Frontal cortex (tissue), 4 donors: ENCODE results near the gene INAVA. TPM values are rescaled to one million over a fixed set of nuclear protein-coding genes. Genes with fewer than 3 reads are reported as not detected.
A peak's percentile ranks its signal among the peaks of the same experiment; 100 is the strongest.
"Not testable (repeated sequence)": the region's sequence is repeated elsewhere in the genome, so short reads cannot be mapped to it uniquely, and the experiment has no call there.

Source experiments
- DNase-seq, 2 donors: peaks; one replicate each; pipeline ENCODE4 v3.0.0; 2012; ENCODE audit warnings: low spot score in 2 of 2
- FAIRE-seq: peaks from 2 replicates; lab custom pipeline; 2012; peaks lifted over from hg19 to GRCh38; lab: Jason Lieb, UNC
- total RNA-seq: library from RNA; depleted of rRNA; stranded (reverse); fragments of >200 nt; gene quantifications from one replicate; pipeline ENCODE4 v1.2.3, GENCODE V29; 2014
- donor health status: control.
- donor health status: control.
- donor health status: control.

Gene INAVA
- total RNA-seq, 1 donor from 2014 or later, result 0.82 TPM

- no peak for DNase-seq
- no peak for FAIRE-seq
Observed at GRCh38 chr1:200912737-200913407, 18.2 kb downstream of the INAVA start.

- FAIRE-seq (no peak), DNase-seq (no peak)
Observed at GRCh38 chr1:200916152-200916551, 21.5 kb downstream of the INAVA start.

- no peak for DNase-seq
- no peak for FAIRE-seq
Observed at GRCh38 chr1:200916681-200917080, 22.0 kb downstream of the INAVA start.

GRCh38 chr1:200917291-200917817, 22.7 kb downstream of the INAVA start:
- FAIRE-seq (no peak), DNase-seq (no peak)

- FAIRE-seq (no peak), DNase-seq (no peak)
Observed at GRCh38 chr1:200918006-200918405, 23.3 kb downstream of the INAVA start.

GRCh38 chr1:200919386-200919785, 24.7 kb downstream of the INAVA start:
- no peak for FAIRE-seq
- no peak for DNase-seq

GRCh38 chr1:200921571-200922110, 26.9 kb downstream of the INAVA start:
- FAIRE-seq, result no peak

GRCh38 chr1:200922406-200922805, 27.7 kb downstream of the INAVA start:
- no peak for FAIRE-seq
- no peak for DNase-seq

More at GRCh38 chr1:200921571-200922110, 26.9 kb downstream of the INAVA start:
- no peak for DNase-seq

- DNase-seq (no peak), FAIRE-seq (no peak)
Observed at GRCh38 chr1:200923601-200924000, 28.9 kb downstream of the INAVA start.

- no peak for DNase-seq
- peak; percentile 34 for FAIRE-seq
Observed at GRCh38 chr1:200925831-200926230, 31.1 kb downstream of the INAVA start.

- no peak for DNase-seq
- FAIRE-seq, result no peak
Observed at GRCh38 chr1:200929530-200930278, 35.0 kb downstream of the INAVA start.

- DNase-seq, FAIRE-seq: not testable (repeated sequence)
Observed at GRCh38 chr1:200930285-200930684, 35.6 kb downstream of the INAVA start.

GRCh38 chr1:200931776-200932175, 37.1 kb downstream of the INAVA start:
- DNase-seq (no peak), FAIRE-seq (no peak)

GRCh38 chr1:200934676-200935245, 40.1 kb downstream of the INAVA start:
- FAIRE-seq (no peak), DNase-seq (no peak)

- not testable (repeated sequence) for FAIRE-seq, DNase-seq
Observed at GRCh38 chr1:200935286-200935962, 40.7 kb downstream of the INAVA start.

GRCh38 chr1:200938955-200939354, 44.3 kb downstream of the INAVA start:
- FAIRE-seq, result no peak
- no peak for DNase-seq

GRCh38 chr1:200945111-200945510, 50.4 kb downstream of the INAVA start:
- DNase-seq (no peak), FAIRE-seq (no peak)

GRCh38 chr1:200947059-200947566, 52.4 kb downstream of the INAVA start:
- DNase-seq (no peak), FAIRE-seq (no peak)

- DNase-seq, result no peak
- FAIRE-seq, result no peak
Observed at GRCh38 chr1:200949626-200950025, 54.9 kb downstream of the INAVA start.

GRCh38 chr1:200951016-200951415, 56.3 kb downstream of the INAVA start:
- FAIRE-seq (no peak), DNase-seq (no peak)
